ENCODE measurements around the gene C16orf86.

The C16orf86 gene

GRCh38 chr16:67699265-67699664 is 32.7 kb downstream of the C16orf86 start:
- no peak for DNase-seq

GRCh38 chr16:67701420-67701819 is 34.8 kb downstream of the C16orf86 start:
- no peak for DNase-seq

- DNase-seq: no peak
Observed at GRCh38 chr16:67702130-67702529, 35.5 kb downstream of the C16orf86 start.

GRCh38 chr16:67703626-67704025 is 37.0 kb downstream of the C16orf86 start:
- no peak for DNase-seq

- DNase-seq: no peak
Observed at GRCh38 chr16:67704110-67704509, 37.5 kb downstream of the C16orf86 start.

DNA sequence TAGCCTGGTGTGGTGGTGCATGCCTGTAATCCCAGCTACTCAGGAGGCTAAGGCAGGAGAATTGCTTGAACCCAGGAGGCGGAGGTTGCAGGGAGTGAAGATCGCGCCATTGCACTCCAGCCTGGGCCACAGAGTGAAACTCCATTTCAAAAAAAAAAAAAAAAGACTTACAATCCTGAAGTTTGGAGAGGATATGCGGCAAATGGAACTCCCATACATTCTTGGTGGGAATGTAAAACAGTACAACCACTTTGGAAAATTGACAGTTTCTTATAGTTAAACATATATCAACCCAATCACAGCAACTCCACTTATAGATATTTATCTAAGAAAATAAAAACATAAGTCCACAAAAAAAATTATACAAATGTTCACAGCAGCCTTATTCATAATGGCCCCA is 40.6 kb downstream of the C16orf86 start:
- DNase-seq: no peak

DNA sequence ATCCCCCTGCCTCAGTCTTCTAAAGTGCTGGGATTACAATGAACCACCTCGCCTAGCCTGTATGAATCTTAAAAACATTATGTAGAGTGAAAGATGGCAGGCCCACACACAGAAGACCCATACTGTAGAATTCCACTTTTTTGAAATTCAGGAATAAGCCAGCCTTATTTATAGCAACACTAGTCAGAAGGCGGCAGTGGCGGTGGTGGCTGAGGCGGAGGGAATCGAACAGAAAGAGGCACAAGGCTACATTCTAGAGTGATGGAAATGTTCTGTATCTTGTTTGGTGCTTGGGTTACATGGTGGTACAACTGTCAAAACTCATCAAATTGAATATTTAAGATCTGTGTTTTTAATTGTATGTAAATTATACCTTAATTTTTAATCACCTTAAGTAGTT is 41.2 kb downstream of the C16orf86 start:
- no peak for DNase-seq

DNA sequence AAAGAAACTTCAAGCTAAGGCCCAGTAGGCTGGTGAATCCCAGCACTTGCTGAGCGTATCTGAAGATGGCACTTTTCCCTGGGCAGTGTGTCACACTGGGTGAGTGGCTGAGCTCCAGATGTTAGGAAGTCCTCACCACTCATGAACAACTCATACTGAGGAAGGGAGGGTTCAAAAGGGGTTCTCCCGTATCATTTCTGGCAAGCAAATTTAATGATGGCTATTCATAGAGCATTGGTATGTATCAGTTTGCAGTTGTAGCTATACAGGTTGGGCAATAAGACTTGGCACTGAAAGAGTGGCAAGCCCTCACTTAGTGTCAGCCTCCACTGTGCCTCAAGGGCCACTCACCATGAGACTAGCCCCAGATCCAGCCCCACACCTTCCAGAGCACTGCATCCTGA is 41.8 kb downstream of the C16orf86 start:
- DNase-seq: no peak

DNA sequence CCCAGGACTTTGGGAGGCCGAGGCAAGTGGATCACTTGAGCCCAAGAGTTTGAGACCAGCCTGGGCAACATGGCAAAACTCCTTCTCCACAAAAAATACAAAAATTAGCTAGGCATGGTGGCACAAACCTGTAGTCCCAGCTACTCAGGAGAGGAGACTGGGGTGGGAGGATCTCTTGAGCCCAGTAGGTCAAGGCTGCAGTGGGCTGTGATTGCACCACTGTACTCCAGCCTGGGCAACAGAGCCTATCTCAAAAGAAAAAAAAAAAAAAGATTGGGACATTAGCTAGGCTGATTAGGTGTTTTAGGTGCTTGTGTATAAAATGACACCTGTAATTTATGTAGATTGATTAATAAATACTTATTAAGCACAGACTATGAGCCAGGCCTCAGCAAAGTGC is 42.4 kb downstream of the C16orf86 start:
- no peak for DNase-seq

- DNase-seq: no peak
Observed at GRCh38 chr16:67710607-67711006, 44.0 kb downstream of the C16orf86 start.

- DNase-seq: no peak
Observed at GRCh38 chr16:67713647-67714273, 47.1 kb downstream of the C16orf86 start.

DNA sequence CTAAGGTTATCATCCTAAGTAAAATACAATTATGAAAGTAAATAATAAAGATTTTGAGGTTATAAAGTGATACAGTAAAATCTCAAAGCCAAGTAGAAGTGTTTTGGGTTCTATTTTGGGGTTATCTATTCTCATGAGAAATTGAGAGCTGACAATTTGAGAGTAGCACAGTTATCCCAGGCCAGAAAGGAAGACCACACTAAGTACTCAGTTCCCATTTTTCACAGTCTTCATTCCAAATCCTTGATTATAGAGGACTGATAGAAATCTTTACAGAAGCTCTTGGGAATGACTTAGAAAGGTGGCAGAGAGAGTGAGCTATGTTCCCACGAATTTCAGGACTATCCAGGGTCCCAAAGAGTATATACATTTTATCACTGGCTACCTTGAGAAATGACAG is 47.9 kb downstream of the C16orf86 start:
- no peak for DNase-seq

DNA sequence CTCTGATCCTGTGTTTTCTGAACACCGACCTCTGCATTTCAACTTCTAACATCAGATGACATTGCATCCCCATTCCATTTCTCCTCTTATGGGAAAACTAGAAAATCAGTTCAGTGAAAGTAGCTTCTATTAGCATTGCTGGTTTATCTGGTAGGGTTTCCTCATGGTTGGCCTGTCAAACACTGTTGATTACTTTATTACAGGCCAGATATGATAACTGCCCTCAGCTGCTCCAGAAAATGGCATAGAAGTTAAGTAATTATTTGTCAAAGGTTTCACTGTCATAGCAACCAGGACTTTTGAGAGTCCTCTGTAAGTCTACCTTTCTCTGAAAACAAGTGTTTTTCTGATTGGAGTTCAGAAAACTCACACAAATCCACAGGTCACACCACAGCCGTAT is 49.5 kb downstream of the C16orf86 start:
- no peak for DNase-seq
